ENCODE data around the gene STK38. TPM values are rescaled to one million over a fixed set of nuclear protein-coding genes. Genes with fewer than 3 reads are reported as not detected.

Gene STK38
- total and polyA plus RNA-seq, 9 of the 15 experiments (the other 6 are each of a cell fraction or from before 2014, with no cell fraction given): 5.7 to 28.7 (median 19.5) TPM

DNA sequence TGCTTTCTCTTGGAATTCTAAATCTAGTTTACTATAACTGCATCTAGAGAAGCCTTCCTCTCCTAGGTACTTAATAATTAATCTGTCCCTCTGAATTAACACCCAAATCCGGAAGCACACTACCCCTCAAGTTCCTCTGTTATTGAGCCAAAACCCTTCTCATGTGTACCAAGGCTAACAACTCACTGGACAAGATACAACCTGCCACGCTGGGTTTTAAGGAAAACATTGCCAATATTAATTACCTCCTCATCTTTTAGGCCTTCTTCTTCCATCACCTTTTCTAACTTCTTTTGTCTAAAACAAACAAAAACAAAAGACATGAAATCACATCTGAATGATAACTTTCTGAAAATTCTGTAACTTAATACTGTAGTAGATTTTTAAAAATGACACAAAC is 21.9 kb downstream of the STK38 start:
- no TSS peak for BruUV-seq (replicated peaks)
- H3K4me1 ChIP-seq (replicated peaks in 1 of 2; ENCODE audit: control insufficient read depth in 2 of 2, insufficient read depth in 2 of 2, low read length in 2 of 2): no peaks in the 10 kb centered on the region; a peak in 1 of 5 replicates
- no peaks in the 10 kb centered on the region for H3K27me3 ChIP-seq (ENCODE audit: control insufficient read depth in 2 of 2, insufficient read depth in 2 of 2, low read length in 2 of 2)
- no peaks in the 10 kb centered on the region for H3K9me1 ChIP-seq (ENCODE audit: control insufficient read depth, insufficient read depth, low read length)
- WGBS (ENCODE audit: insufficient coverage, low coverage, missing lambda C conversion rate): 95% methylated on average over 2 of the region's 2 CpGs
- H3K9ac ChIP-seq (ENCODE audit: insufficient read depth in 1 of 2, low read depth in 2 of 2, low read length in 2 of 2): no peak overlapping the region
- H3K27ac ChIP-seq (ENCODE audit: extremely low read depth, low read depth, low read length): no peak overlapping the region
- H3K4me3 ChIP-seq: no peak overlapping the region
- in situ Hi-C loops (cut with MboI) (no loop called here), intact Hi-C loops (cut with micrococcal nuclease) (no loop called here)
- H3K9me3 ChIP-seq (replicated peaks; ENCODE audit: control insufficient read depth, insufficient read depth, low read depth, low read length): no peaks in the 10 kb centered on the region
- TF ChIP-seq GTF2E2 (tag; IDR thresholded peaks at IDR 0.05): no peak
- no peak for TF ChIP-seq ZNF696 (CRISPR knock-in tag; conservative IDR thresholded peaks at IDR 0.05)
- TF ChIP-seq, protein P1, sequence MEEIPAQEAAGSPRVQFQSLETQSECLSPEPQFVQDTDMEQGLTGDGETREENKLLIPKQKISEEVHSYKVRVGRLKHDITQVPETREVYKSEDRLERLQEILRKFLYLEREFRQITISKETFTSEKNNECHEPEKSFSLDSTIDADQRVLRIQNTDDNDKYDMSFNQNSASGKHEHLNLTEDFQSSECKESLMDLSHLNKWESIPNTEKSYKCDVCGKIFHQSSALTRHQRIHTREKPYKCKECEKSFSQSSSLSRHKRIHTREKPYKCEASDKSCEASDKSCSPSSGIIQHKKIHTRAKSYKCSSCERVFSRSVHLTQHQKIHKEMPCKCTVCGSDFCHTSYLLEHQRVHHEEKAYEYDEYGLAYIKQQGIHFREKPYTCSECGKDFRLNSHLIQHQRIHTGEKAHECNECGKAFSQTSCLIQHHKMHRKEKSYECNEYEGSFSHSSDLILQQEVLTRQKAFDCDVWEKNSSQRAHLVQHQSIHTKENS (CRISPR knock-in tag; IDR thresholded peaks at IDR 0.05): no peak
- no peak for TF ChIP-seq NONO (IDR thresholded peaks at IDR 0.05; ENCODE audit: low read depth in 2 of 2, low read length in 1 of 2)
- TF ChIP-seq SAP30 (IDR thresholded peaks at IDR 0.05; ENCODE audit: borderline replicate concordance, insufficient read depth, low read depth, low read length, poor library complexity, severe bottlenecking): no peak
- TF ChIP-seq ZNF589 (CRISPR knock-in tag; IDR thresholded peaks at IDR 0.05; ENCODE audit: low read depth): no peak
- TF ChIP-seq ZNF780A (CRISPR knock-in tag; IDR thresholded peaks at IDR 0.05): no peak
- TF ChIP-seq TRIM24 (IDR thresholded peaks at IDR 0.05): no peak
- no peak for TF ChIP-seq PTRF (tag; IDR thresholded peaks at IDR 0.05)
- no peak for TF ChIP-seq LCOR (CRISPR knock-in tag; IDR thresholded peaks at IDR 0.05)
- TF ChIP-seq ZC3H11A (IDR thresholded peaks at IDR 0.05; ENCODE audit: low read depth, low read length): no peak
- no peak for TF ChIP-seq NFATC3 (IDR thresholded peaks at IDR 0.05)
- TF ChIP-seq NEUROD1 (IDR thresholded peaks at IDR 0.05; ENCODE audit: borderline replicate concordance, low read depth, low read length, partially characterized antibody): no peak
- TF ChIP-seq YY1 (IDR thresholded peaks at IDR 0.05; ENCODE audit: borderline replicate concordance in 1 of 3, control insufficient read depth in 1 of 3, extremely low read depth in 1 of 3, insufficient read depth in 3 of 3, insufficient read length in 1 of 3, insufficient replicate concordance in 2 of 3, low read depth in 1 of 3, low read length in 2 of 3): no peak
- no peak for TF ChIP-seq ZEB2 (IDR thresholded peaks at IDR 0.05)
- TF ChIP-seq ZNF24 (IDR thresholded peaks at IDR 0.05): no peak
- TF ChIP-seq, protein P2, sequence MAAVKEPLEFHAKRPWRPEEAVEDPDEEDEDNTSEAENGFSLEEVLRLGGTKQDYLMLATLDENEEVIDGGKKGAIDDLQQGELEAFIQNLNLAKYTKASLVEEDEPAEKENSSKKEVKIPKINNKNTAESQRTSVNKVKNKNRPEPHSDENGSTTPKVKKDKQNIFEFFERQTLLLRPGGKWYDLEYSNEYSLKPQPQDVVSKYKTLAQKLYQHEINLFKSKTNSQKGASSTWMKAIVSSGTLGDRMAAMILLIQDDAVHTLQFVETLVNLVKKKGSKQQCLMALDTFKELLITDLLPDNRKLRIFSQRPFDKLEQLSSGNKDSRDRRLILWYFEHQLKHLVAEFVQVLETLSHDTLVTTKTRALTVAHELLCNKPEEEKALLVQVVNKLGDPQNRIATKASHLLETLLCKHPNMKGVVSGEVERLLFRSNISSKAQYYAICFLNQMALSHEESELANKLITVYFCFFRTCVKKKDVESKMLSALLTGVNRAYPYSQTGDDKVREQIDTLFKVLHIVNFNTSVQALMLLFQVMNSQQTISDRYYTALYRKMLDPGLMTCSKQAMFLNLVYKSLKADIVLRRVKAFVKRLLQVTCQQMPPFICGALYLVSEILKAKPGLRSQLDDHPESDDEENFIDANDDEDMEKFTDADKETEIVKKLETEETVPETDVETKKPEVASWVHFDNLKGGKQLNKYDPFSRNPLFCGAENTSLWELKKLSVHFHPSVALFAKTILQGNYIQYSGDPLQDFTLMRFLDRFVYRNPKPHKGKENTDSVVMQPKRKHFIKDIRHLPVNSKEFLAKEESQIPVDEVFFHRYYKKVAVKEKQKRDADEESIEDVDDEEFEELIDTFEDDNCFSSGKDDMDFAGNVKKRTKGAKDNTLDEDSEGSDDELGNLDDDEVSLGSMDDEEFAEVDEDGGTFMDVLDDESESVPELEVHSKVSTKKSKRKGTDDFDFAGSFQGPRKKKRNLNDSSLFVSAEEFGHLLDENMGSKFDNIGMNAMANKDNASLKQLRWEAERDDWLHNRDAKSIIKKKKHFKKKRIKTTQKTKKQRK (IDR thresholded peaks at IDR 0.05; ENCODE audit: borderline replicate concordance, low read depth, low read length): no peak
- H3K36me3 ChIP-seq (ENCODE audit: control insufficient read depth, insufficient read depth, low read length): peaks cover 63% of the 10 kb centered on the region
- H3K4me2 ChIP-seq (ENCODE audit: insufficient read depth, low read length): no peak overlapping the region
- H3K79me2 ChIP-seq (ENCODE audit: control insufficient read depth, insufficient read depth, low read length): peaks cover 6% of the 10 kb centered on the region; the same call in 1 of the 3 replicates
- FAIRE-seq: no peak
- no peak for DNase-seq (ENCODE audit: extremely low read depth in 1 of 4, low spot score in 3 of 4)
- no peaks in the 10 kb centered on the region for H4K20me1 ChIP-seq (replicated peaks; ENCODE audit: control insufficient read depth, insufficient read depth, low read length)
- no peak for ATAC-seq
- no peak overlapping the region for H2AFZ ChIP-seq (ENCODE audit: low read depth, low read length)
- ChIA-PET CTCF (ENCODE audit: low intra/inter-chr PET ratio) (no interaction called here), POLR2A (no interaction called here)

Data from K562 (cell line).